Activated effector memory CD4-positive, alpha-beta T cell treated with anti-CD3 and anti-CD28 coated beads, Interleukin-2, amount 50 U/mL, for 16 hours (primary cell): ENCODE data around the gene PTAFR.

Experiments used
- DNase-seq: peaks from one replicate; pipeline ENCODE4 v3.0.0-alpha.2; 2020

PTAFR gene

GRCh38 chr1:28176492-28177470 lies at the start of gene PTAFR:
PTAFR (minus strand) TSS chr1:28176690; CDS start chr1:28151021, 25,669 bp downstream.
- no peak for DNase-seq

GRCh38 chr1:28213315-28213714 lies 36.8 kb upstream of the PTAFR start:
- DNase-seq = no peak

GRCh38 chr1:28209700-28210099 lies 33.2 kb upstream of the PTAFR start:
- DNase-seq = no peak

- peak; percentile 85 for DNase-seq
Observed at GRCh38 chr1:28208818-28209441, 32.4 kb upstream of the PTAFR start.

GRCh38 chr1:28205243-28205642 lies 28.8 kb upstream of the PTAFR start:
- no peak for DNase-seq

- DNase-seq = no peak
Observed at GRCh38 chr1:28200234-28200873, 23.9 kb upstream of the PTAFR start.

- DNase-seq = peak; percentile 83
Observed at GRCh38 chr1:28199328-28200233, 23.1 kb upstream of the PTAFR start.

- no peak for DNase-seq
Observed at GRCh38 chr1:28197682-28198415, 21.4 kb upstream of the PTAFR start.

- no peak for DNase-seq
Observed at GRCh38 chr1:28196330-28196729, 19.8 kb upstream of the PTAFR start.

- no peak for DNase-seq
Observed at GRCh38 chr1:28195780-28196179, 19.3 kb upstream of the PTAFR start.

GRCh38 chr1:28194326-28195035 lies 18.0 kb upstream of the PTAFR start:
- peak; percentile 43 for DNase-seq

GRCh38 chr1:28193701-28194161 lies 17.2 kb upstream of the PTAFR start:
- peak; percentile 56 for DNase-seq

GRCh38 chr1:28190996-28191645 lies 14.6 kb upstream of the PTAFR start:
- DNase-seq = peak; percentile 21

GRCh38 chr1:28190337-28190979 lies 14.0 kb upstream of the PTAFR start:
- peak; percentile 38 for DNase-seq

- DNase-seq = no peak
Observed at GRCh38 chr1:28185071-28185470, 8.6 kb upstream of the PTAFR start.

- no peak for DNase-seq
Observed at GRCh38 chr1:28180306-28181305, 4.1 kb upstream of the PTAFR start.

- DNase-seq = no peak
Observed at GRCh38 chr1:28178690-28179485, 2.4 kb upstream of the PTAFR start.
